Measurements from ENCODE around the gene ULK1.

ULK1 gene

DNA sequence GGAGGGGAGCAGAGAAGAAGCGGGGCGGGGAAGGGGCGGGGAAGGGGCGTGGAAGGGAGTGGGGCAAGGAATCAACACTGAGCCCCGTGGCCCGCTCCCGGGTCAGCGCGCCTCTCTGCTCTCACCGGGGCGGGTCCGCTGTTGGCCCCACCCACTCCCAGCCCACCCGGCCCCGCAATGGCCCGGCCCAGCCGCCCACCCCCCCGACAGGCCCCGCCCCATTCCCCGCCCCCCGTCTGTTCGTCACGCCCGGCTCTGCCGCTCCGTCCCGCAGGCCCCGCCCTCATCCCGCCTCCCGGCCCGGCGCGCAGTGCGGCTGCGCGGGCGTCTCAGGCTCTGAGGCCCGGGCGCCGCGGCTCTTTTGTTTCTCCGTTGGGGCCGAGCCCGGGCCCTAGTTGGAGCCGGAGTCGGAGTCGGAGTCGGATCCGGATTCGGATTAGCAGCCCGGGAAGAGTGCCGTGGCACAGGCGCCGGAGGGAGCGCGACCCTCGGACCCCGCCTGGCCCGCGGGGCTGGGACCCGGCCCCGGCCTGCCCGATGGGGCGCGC, at the start of gene ULK1:
Gene ULK1 (plus strand): TSS at position 310 of the 548 bp plus-strand sequence. CDS start 380 bp downstream, outside the sequence.
- peak within 1 kb of the TSS; percentile 68 for H3K4me3 ChIP-seq (ENCODE audit: low read depth, low read length)
- TF ChIP-seq, protein P1, sequence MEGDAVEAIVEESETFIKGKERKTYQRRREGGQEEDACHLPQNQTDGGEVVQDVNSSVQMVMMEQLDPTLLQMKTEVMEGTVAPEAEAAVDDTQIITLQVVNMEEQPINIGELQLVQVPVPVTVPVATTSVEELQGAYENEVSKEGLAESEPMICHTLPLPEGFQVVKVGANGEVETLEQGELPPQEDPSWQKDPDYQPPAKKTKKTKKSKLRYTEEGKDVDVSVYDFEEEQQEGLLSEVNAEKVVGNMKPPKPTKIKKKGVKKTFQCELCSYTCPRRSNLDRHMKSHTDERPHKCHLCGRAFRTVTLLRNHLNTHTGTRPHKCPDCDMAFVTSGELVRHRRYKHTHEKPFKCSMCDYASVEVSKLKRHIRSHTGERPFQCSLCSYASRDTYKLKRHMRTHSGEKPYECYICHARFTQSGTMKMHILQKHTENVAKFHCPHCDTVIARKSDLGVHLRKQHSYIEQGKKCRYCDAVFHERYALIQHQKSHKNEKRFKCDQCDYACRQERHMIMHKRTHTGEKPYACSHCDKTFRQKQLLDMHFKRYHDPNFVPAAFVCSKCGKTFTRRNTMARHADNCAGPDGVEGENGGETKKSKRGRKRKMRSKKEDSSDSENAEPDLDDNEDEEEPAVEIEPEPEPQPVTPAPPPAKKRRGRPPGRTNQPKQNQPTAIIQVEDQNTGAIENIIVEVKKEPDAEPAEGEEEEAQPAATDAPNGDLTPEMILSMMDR (IDR thresholded peaks at IDR 0.05; ENCODE audit: low read depth, low read length): no peak

DNA sequence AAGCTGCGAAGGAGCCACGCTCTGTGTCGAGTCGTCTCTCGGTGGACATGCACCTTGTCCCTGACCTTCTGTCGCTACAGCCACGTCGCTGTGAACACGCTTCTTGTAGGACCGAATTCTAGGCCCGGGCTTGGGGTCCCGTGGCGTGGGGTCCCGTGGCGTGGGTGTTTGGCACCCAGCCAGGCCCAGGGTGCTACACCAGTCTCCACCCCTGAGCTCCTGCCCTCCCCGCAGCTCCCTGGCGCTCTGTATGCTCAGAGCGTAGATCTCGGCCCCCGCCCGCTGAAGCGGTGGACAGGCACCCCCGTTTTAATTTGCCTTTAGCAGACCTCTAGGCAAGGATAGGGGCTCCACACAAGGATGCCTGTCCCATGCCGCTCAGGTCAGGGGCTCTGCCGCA, 49.8 kb upstream of the ULK1 start:
- TF ChIP-seq, protein P1 (IDR thresholded peaks at IDR 0.05; ENCODE audit: low read depth, low read length): no peak
- no peak overlapping the region for H3K4me3 ChIP-seq (ENCODE audit: low read depth, low read length)

DNA sequence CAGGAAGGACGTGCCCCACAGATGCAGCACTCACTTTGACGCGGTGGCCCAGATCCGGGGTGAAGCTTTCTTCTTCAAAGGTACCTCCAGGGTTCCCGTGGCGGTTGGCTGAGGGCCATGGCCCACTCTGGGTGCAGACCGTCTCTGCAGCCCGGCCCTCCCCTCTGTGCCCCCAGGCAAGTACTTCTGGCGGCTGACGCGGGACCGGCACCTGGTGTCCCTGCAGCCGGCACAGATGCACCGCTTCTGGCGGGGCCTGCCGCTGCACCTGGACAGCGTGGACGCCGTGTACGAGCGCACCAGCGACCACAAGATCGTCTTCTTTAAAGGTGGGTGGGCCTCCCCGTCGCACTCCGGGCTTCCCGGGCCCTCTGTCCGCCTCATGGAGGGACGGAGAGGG, 49.3 kb upstream of the ULK1 start:
- H3K4me3 ChIP-seq (ENCODE audit: low read depth, low read length): no peak overlapping the region
- TF ChIP-seq, protein P1 (IDR thresholded peaks at IDR 0.05; ENCODE audit: low read depth, low read length): no peak

DNA sequence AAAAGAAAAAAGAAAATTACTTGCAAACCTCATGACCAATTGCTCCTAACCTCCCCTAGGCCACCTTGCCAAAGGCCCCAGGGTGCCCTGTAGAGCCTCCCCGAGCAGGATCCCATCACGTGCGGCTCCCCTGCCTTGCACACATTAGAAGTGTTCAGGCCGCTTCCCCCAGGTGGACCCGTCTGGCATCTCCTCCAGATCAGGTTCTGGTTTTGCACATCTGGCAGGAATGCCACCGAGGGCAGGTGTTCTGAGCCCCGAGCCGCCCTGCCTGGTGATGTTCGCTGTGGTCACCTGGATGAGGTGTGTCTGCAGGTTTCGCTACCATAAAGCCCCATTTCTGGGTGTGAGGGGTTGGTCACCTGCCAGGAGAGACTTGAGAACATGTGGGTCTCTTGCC, 47.0 kb upstream of the ULK1 start:
- no peak overlapping the region for H3K4me3 ChIP-seq (ENCODE audit: low read depth, low read length)
- TF ChIP-seq, protein P1 (IDR thresholded peaks at IDR 0.05; ENCODE audit: low read depth, low read length): no peak

DNA sequence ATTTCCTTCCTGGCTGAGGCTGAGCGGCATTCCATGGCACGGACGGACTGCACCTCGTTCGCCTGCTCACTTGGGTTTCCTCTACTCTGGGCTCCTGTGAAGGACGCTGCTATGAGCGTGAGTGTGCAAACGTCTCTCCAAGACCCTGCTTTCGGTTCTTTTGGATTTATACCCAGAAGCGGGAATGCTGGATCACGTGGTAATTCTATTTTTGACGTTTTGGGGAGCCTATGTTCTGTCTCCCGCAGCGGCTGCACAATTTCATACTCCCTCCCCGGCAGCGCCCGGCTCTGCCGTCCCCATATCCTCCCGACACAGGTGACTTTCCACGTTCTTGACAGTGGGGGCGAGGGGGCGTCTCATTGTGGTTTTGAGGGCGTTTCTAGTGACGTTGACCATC, 45.7 kb upstream of the ULK1 start:
- TF ChIP-seq, protein P1 (IDR thresholded peaks at IDR 0.05; ENCODE audit: low read depth, low read length): no peak
- no peak overlapping the region for H3K4me3 ChIP-seq (ENCODE audit: low read depth, low read length)

DNA sequence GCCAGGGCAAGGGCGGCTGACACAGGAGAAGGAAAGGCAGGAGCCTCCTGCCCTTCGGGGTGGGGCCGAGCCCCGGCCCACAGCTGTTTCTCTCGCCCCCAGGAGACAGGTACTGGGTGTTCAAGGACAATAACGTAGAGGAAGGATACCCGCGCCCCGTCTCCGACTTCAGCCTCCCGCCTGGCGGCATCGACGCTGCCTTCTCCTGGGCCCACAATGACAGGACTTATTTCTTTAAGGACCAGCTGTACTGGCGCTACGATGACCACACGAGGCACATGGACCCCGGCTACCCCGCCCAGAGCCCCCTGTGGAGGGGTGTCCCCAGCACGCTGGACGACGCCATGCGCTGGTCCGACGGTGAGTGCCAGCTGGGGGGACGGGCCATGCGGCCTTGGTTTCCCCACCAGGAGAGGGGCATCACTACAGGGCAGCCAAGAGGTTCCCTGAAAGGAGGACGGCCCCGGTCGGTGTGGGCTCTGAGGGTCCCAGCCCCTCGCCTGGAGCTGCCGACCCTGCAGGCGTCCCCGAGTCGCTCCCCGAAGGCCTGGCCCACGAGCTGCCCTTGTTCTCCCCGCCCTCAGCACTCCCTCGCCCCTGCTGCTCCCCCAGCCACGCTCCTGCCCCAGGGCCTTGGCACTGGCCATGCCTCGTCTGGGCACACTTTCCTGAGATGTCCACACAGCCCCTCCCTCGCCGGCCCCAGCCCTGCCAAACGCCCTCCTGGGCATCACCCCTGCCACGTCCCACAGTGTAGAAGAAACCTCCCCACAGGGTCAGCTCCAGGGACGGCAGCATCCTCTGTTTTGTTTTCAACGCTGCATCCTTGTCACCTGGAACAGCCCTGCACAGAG, 44.5 kb upstream of the ULK1 start:
- TF ChIP-seq, protein P1 (IDR thresholded peaks at IDR 0.05; ENCODE audit: low read depth, low read length): no peak
- no peak overlapping the region for H3K4me3 ChIP-seq (ENCODE audit: low read depth, low read length)

DNA sequence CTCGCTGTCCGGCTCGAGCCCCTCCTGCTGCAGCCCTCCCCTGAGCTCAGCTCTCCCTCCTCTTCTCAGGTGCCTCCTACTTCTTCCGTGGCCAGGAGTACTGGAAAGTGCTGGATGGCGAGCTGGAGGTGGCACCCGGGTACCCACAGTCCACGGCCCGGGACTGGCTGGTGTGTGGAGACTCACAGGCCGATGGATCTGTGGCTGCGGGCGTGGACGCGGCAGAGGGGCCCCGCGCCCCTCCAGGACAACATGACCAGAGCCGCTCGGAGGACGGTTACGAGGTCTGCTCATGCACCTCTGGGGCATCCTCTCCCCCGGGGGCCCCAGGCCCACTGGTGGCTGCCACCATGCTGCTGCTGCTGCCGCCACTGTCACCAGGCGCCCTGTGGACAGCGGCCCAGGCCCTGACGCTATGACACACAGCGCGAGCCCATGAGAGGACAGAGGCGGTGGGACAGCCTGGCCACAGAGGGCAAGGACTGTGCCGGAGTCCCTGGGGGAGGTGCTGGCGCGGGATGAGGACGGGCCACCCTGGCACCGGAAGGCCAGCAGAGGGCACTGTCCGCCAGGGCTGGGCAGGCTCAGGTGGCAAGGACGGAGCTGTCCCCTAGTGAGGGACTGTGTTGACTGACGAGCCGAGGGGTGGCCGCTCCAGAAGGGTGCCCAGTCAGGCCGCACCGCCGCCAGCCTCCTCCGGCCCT, 43.4 kb upstream of the ULK1 start:
- TF ChIP-seq, protein P1 (IDR thresholded peaks at IDR 0.05; ENCODE audit: low read depth, low read length): peak; percentile 32
- no peak overlapping the region for H3K4me3 ChIP-seq (ENCODE audit: low read depth, low read length)

Data from WI38 (cell line).